K562 (cell line): Measurements from ENCODE around the gene FES. TPM values are rescaled to one million over a fixed set of nuclear protein-coding genes. Genes with fewer than 3 reads are reported as not detected.

Experiments used
- CEBPB ChIP-seq: fragments of 450-650 bp; IDR thresholded peaks from 2 replicates; pipeline ENCODE4 v1.6.1; 2016; ENCODE audit warnings: missing genetic modification characterization, missing compliant biosample characterization
- CREM ChIP-seq: IDR thresholded peaks from 2 replicates; pipeline ENCODE4 v1.6.1; 2014; ENCODE audit warnings: antibody characterized with exemption, low read depth
- DMBX1 ChIP-seq: fragments of 250-450 bp; sonication (Bioruptor Pico); IDR thresholded peaks from 2 replicates; pipeline ENCODE4 v1.8.0; 2022; ENCODE audit warnings: inconsistent platforms, mild to moderate bottlenecking, moderate library complexity, borderline replicate concordance
- ELF1 ChIP-seq: fragments of 200-800 bp; sonication (Bioruptor generic); IDR thresholded peaks from 2 replicates; pipeline ENCODE4 v1.6.1; 2016; ENCODE audit warnings: missing genetic modification characterization, missing compliant biosample characterization
- GTF2F1 ChIP-seq: IDR thresholded peaks from 2 replicates; pipeline ENCODE4 v1.6.1; 2011; ENCODE audit warnings: low read depth, low read length, improper control_type of control experiment
- HDAC2 ChIP-seq: fragments of 450-650 bp; IDR thresholded peaks from 2 replicates; pipeline ENCODE4 v1.6.1; 2016; ENCODE audit warnings: mild to moderate bottlenecking
- PHF8 ChIP-seq: fragments of 200-600 bp; sonication (generic); IDR thresholded peaks from 2 replicates; pipeline ENCODE4 v1.6.1; 2012; ENCODE audit warnings: mixed run types, mild to moderate bottlenecking, inconsistent platforms, low read length, moderate library complexity, borderline replicate concordance
- RBFOX2 ChIP-seq: fragments of 200-400 bp; formaldehyde crosslinking; IDR thresholded peaks from 2 replicates; pipeline ENCODE4 v1.6.1; 2017; ENCODE audit warnings: low read depth, mild to moderate bottlenecking, low read length, moderate library complexity
- RBM17 ChIP-seq: fragments of 200-400 bp; formaldehyde crosslinking; IDR thresholded peaks from 2 replicates; pipeline ENCODE4 v1.6.1; 2017; ENCODE audit warnings: low read depth, mild to moderate bottlenecking, low read length, borderline replicate concordance
- SIN3B ChIP-seq: fragments of 450-650 bp; IDR thresholded peaks from 2 replicates; pipeline ENCODE4 v1.6.1; 2017; ENCODE audit warnings: low read depth, mild to moderate bottlenecking, moderate library complexity
- SMARCE1 ChIP-seq: fragments of 450-650 bp; IDR thresholded peaks from 2 replicates; pipeline ENCODE4 v1.7.1; 2016; ENCODE audit warnings: mild to moderate bottlenecking
- XRCC4 ChIP-seq: IDR thresholded peaks from one replicate; pipeline ENCODE4 v1.6.1; 2011; ENCODE audit not compliant: insufficient read depth, insufficient read length; ENCODE audit errors: extremely low read depth
- ZNF124 ChIP-seq: sonication (generic); formaldehyde crosslinking; IDR thresholded peaks from 2 replicates; pipeline ENCODE4 v1.8.1; 2022; ENCODE audit warnings: missing genetic modification reagents
- ZNF316 ChIP-seq: fragments of 450-650 bp; IDR thresholded peaks from 2 replicates; pipeline ENCODE4 v1.6.1; 2016
- polyA plus RNA-seq, 8 experiments: library from polyadenylated mRNA; depleted of rRNA in 4 of 8; stranded (reverse) in 5 of 8; unstranded in 3 of 8; fragments of >200 nt; fragmentation: Nextera tagmentation in 2 of 8; fragmentation: Illumina TruSeq in 1 of 8; extraction: Ambion mirVana in 2 of 8; extraction: Trizol in 1 of 8; gene quantifications; 2 replicates each; pipeline versions ENCODE4 v1.2.1 to v1.2.3, GENCODE V29; 2011 to 2014; ENCODE audit warnings: inconsistent platforms in 1 of 8, missing spikeins in 1 of 8
- total RNA-seq, 7 experiments: library from RNA; depleted of rRNA in 6 of 7; stranded (reverse); fragments of >200 nt in 6 of 7; fragmentation: Illumina TruSeq in 2 of 7; extraction: Trizol in 2 of 7; gene quantifications; 2 replicates each; pipeline versions ENCODE4 v1.2.1 to v1.2.3, GENCODE V29; 2011 to 2021; ENCODE audit warnings: low replicate concordance in 1 of 7
- TF ChIP-seq, protein P1 (sequence below): sonication (generic); formaldehyde crosslinking; IDR thresholded peaks from 2 replicates; pipeline ENCODE4 v1.8.0; 2022; ENCODE audit warnings: mild to moderate bottlenecking, missing genetic modification reagents
- TF ChIP-seq, protein P2 (sequence below): fragments of 250-450 bp; sonication (Bioruptor Pico); IDR thresholded peaks from 2 replicates; pipeline ENCODE4 v1.5.0; 2022; ENCODE audit warnings: mild to moderate bottlenecking
- TF ChIP-seq, protein P3 (sequence below): fragments of 450-650 bp; IDR thresholded peaks from 2 replicates; pipeline ENCODE4 v1.6.1; 2017; ENCODE audit warnings: mild to moderate bottlenecking, moderate library complexity
- TF ChIP-seq, protein P4 (sequence below), 2 experiments: fragments of 450-650 bp; conservative IDR thresholded peaks; 2 replicates each; pipeline ENCODE4 v1.6.1; 2017; ENCODE audit warnings: mild to moderate bottlenecking in 2 of 2, moderate library complexity in 2 of 2

The FES gene
- total and polyA plus RNA-seq, 9 of the 15 experiments (the other 6 are each of a cell fraction or from before 2014, with no cell fraction given) = 0.38 to 2.6 (median 0.82) TPM

DNA sequence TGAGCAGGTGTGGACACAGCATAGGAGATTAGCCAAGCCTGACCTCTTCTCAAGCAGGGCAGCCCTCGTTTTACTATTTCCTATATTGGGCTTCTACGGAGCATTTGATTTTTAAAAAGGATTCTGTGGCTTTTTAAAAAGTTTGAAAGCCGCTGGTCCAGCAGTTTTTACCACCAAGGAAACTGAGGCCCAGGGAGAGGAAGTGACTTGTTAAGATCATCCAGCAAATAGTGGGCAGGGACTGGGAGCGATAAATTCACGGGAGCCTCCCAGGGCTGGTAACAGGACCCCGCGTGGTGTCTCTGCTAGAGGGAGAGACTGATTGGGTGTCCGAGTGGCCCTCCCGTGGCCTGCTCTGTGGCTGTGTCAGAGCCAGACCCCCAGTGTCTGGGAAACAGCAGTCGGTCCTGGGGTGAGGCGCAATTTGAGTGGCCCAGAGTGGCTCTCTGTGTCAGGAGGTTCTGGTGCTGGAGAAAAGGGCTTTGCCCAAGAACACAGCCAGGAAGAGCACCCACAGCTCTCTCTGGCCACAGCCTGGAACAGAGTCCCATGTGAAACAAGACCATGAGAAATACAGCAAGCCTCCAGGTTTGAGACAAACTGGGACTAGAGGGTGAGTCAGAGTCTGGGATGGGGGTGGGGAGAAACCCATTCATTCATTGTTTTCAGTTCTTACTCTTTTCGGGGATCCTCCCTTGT, 11.7 kb upstream of the FES start (continued):
- TF ChIP-seq, protein P1, sequence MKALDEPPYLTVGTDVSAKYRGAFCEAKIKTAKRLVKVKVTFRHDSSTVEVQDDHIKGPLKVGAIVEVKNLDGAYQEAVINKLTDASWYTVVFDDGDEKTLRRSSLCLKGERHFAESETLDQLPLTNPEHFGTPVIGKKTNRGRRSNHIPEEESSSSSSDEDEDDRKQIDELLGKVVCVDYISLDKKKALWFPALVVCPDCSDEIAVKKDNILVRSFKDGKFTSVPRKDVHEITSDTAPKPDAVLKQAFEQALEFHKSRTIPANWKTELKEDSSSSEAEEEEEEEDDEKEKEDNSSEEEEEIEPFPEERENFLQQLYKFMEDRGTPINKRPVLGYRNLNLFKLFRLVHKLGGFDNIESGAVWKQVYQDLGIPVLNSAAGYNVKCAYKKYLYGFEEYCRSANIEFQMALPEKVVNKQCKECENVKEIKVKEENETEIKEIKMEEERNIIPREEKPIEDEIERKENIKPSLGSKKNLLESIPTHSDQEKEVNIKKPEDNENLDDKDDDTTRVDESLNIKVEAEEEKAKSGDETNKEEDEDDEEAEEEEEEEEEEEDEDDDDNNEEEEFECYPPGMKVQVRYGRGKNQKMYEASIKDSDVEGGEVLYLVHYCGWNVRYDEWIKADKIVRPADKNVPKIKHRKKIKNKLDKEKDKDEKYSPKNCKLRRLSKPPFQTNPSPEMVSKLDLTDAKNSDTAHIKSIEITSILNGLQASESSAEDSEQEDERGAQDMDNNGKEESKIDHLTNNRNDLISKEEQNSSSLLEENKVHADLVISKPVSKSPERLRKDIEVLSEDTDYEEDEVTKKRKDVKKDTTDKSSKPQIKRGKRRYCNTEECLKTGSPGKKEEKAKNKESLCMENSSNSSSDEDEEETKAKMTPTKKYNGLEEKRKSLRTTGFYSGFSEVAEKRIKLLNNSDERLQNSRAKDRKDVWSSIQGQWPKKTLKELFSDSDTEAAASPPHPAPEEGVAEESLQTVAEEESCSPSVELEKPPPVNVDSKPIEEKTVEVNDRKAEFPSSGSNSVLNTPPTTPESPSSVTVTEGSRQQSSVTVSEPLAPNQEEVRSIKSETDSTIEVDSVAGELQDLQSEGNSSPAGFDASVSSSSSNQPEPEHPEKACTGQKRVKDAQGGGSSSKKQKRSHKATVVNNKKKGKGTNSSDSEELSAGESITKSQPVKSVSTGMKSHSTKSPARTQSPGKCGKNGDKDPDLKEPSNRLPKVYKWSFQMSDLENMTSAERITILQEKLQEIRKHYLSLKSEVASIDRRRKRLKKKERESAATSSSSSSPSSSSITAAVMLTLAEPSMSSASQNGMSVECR (CRISPR knock-in tag) = peak; percentile 65; the same call in 1 of the 2 replicates
- TF ChIP-seq CEBPB (tag) = no peak
- TF ChIP-seq, protein P2, sequence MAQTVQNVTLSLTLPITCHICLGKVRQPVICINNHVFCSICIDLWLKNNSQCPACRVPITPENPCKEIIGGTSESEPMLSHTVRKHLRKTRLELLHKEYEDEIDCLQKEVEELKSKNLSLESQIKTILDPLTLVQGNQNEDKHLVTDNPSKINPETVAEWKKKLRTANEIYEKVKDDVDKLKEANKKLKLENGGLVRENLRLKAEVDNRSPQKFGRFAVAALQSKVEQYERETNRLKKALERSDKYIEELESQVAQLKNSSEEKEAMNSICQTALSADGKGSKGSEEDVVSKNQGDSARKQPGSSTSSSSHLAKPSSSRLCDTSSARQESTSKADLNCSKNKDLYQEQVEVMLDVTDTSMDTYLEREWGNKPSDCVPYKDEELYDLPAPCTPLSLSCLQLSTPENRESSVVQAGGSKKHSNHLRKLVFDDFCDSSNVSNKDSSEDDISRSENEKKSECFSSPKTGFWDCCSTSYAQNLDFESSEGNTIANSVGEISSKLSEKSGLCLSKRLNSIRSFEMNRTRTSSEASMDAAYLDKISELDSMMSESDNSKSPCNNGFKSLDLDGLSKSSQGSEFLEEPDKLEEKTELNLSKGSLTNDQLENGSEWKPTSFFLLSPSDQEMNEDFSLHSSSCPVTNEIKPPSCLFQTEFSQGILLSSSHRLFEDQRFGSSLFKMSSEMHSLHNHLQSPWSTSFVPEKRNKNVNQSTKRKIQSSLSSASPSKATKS (CRISPR knock-in tag) = no peak
- no peak for TF ChIP-seq CREM
- TF ChIP-seq ZNF316 = 0 out of 2 replicates have a peak, but pooled peaks have one; percentile 4
- 0 out of 2 replicates have a peak, but pooled peaks have one; percentile 34 for TF ChIP-seq ELF1 (tag)
- TF ChIP-seq ZNF124 = no peak
- TF ChIP-seq HDAC2 = no peak
- peak; percentile 35 for TF ChIP-seq RBFOX2
- TF ChIP-seq, protein P3, sequence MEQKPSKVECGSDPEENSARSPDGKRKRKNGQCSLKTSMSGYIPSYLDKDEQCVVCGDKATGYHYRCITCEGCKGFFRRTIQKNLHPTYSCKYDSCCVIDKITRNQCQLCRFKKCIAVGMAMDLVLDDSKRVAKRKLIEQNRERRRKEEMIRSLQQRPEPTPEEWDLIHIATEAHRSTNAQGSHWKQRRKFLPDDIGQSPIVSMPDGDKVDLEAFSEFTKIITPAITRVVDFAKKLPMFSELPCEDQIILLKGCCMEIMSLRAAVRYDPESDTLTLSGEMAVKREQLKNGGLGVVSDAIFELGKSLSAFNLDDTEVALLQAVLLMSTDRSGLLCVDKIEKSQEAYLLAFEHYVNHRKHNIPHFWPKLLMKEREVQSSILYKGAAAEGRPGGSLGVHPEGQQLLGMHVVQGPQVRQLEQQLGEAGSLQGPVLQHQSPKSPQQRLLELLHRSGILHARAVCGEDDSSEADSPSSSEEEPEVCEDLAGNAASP = no peak
- no peak for TF ChIP-seq DMBX1 (CRISPR knock-in tag)
- TF ChIP-seq PHF8 = no peak; the same call in 1 of the 2 replicates
- no peak for TF ChIP-seq RBM17
- TF ChIP-seq, protein P4, sequence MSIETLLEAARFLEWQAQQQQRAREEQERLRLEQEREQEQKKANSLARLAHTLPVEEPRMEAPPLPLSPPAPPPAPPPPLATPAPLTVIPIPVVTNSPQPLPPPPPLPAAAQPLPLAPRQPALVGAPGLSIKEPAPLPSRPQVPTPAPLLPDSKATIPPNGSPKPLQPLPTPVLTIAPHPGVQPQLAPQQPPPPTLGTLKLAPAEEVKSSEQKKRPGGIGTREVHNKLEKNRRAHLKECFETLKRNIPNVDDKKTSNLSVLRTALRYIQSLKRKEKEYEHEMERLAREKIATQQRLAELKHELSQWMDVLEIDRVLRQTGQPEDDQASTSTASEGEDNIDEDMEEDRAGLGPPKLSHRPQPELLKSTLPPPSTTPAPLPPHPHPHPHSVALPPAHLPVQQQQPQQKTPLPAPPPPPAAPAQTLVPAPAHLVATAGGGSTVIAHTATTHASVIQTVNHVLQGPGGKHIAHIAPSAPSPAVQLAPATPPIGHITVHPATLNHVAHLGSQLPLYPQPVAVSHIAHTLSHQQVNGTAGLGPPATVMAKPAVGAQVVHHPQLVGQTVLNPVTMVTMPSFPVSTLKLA (conservative IDR thresholded peaks at IDR 0.05) = peak in 1 of 2 experiments; percentile 49; a peak in 2 of 4 replicates
- TF ChIP-seq GTF2F1 = no peak
- TF ChIP-seq SIN3B = no peak
- TF ChIP-seq XRCC4 = no peak
- 0 out of 2 replicates have a peak, but pooled peaks have one; percentile 23 for TF ChIP-seq SMARCE1
